HEK293 (cell line): ENCODE data around the gene IL9.

Experiments used
- CTCF ChIA-PET: fragments of 350-600 bp; formaldehyde crosslinking; extraction: SDS; loops from one replicate; lab custom pipeline; 2021; ENCODE audit warnings: antibody characterized with exemption; lab: Yijun Ruan, JAX
- POLR2A ChIA-PET: fragments of 300-600 bp; formaldehyde crosslinking; extraction: SDS; loops from one replicate; lab custom pipeline; 2020; ENCODE audit warnings: antibody characterized with exemption, inconsistent platforms; lab: Yijun Ruan, JAX
- H3K27ac ChIP-seq: fragments of 200-500 bp; sonication (Bioruptor generic); 2 replicates; pipeline ENCODE4 v1.5.1; 2014; ENCODE audit warnings: low read depth, low read length, control low read depth, inconsistent platforms; ENCODE audit errors: extremely low read depth
- H3K36me3 ChIP-seq, 2 experiments: fragments of 200-500 bp in 1 of 2; sonication (Bioruptor generic) in 1 of 2; 1 replicate in 1 of 2; 2 replicates in 1 of 2; pipeline ENCODE4 v1.5.1; 2014 to 2017; ENCODE audit warnings: inconsistent platforms in 2 of 2, low read length in 2 of 2; ENCODE audit not compliant: control insufficient read depth in 2 of 2, insufficient read depth in 1 of 2
- H3K4me1 ChIP-seq: fragments of 200-500 bp; sonication (Bioruptor generic); 2 replicates; pipeline ENCODE4 v1.5.1; 2014; ENCODE audit warnings: mild to moderate bottlenecking, low read length, inconsistent platforms; ENCODE audit not compliant: control insufficient read depth, insufficient read depth
- H3K4me3 ChIP-seq: 2 replicates; pipeline ENCODE4 v1.5.1; 2011; ENCODE audit warnings: low read depth, mild to moderate bottlenecking, control low read depth, low read length, moderate library complexity
- H3K9me3 ChIP-seq: fragments of 200-500 bp; sonication (Bioruptor generic); 2 replicates; pipeline ENCODE4 v1.5.1; 2014; ENCODE audit warnings: low read depth, low read length, inconsistent platforms; ENCODE audit not compliant: control insufficient read depth, insufficient read depth
- KLF17 ChIP-seq: fragments of 450-650 bp; formaldehyde crosslinking; IDR thresholded peaks from 2 replicates; pipeline ENCODE4 v1.5.1; 2016; ENCODE audit warnings: missing biosample characterization, missing genetic modification characterization
- TCF7L2 ChIP-seq: IDR thresholded peaks from 2 replicates; pipeline ENCODE4 v1.6.1; 2011; ENCODE audit warnings: low read depth, mild to moderate bottlenecking, inconsistent platforms, low read length, moderate library complexity, borderline replicate concordance
- ZBTB10 ChIP-seq: fragments of 450-650 bp; formaldehyde crosslinking; IDR thresholded peaks from 2 replicates; pipeline ENCODE4 v1.5.1; 2016; ENCODE audit warnings: missing biosample characterization, missing genetic modification characterization
- ZBTB48 ChIP-seq: fragments of 450-650 bp; formaldehyde crosslinking; IDR thresholded peaks from 2 replicates; pipeline ENCODE4 v1.5.1; 2016; ENCODE audit warnings: missing biosample characterization, missing genetic modification characterization
- ZNF148 ChIP-seq: fragments of 450-650 bp; formaldehyde crosslinking; IDR thresholded peaks from 2 replicates; pipeline ENCODE4 v1.5.0; 2017; ENCODE audit warnings: missing biosample characterization, missing genetic modification characterization, borderline replicate concordance
- ZNF214 ChIP-seq: fragments of 450-650 bp; formaldehyde crosslinking; IDR thresholded peaks from 2 replicates; pipeline ENCODE4 v1.5.1; 2017; ENCODE audit warnings: missing biosample characterization, mild to moderate bottlenecking, missing genetic modification characterization, borderline replicate concordance
- ZNF223 ChIP-seq: fragments of 450-650 bp; formaldehyde crosslinking; IDR thresholded peaks from 2 replicates; pipeline ENCODE4 v1.5.1; 2016; ENCODE audit warnings: missing biosample characterization, missing genetic modification characterization
- ZNF26 ChIP-seq: fragments of 450-650 bp; formaldehyde crosslinking; IDR thresholded peaks from 2 replicates; pipeline ENCODE4 v1.5.1; 2016; ENCODE audit warnings: missing biosample characterization, missing genetic modification characterization
- ZNF350 ChIP-seq: fragments of 450-650 bp; formaldehyde crosslinking; IDR thresholded peaks from 2 replicates; pipeline ENCODE4 v1.5.0; 2017; ENCODE audit warnings: missing biosample characterization, mild to moderate bottlenecking, missing genetic modification characterization
- ZNF366 ChIP-seq: fragments of 450-650 bp; formaldehyde crosslinking; conservative IDR thresholded peaks from 2 replicates; pipeline ENCODE4 v1.5.1; 2016; ENCODE audit warnings: missing biosample characterization, missing genetic modification characterization
- ZNF404 ChIP-seq: fragments of 450-650 bp; formaldehyde crosslinking; IDR thresholded peaks from 2 replicates; pipeline ENCODE4 v1.5.1; 2017; ENCODE audit warnings: missing biosample characterization, missing genetic modification characterization
- ZNF433 ChIP-seq: fragments of 450-650 bp; formaldehyde crosslinking; IDR thresholded peaks from 2 replicates; pipeline ENCODE4 v1.5.1; 2016; ENCODE audit warnings: missing biosample characterization, missing genetic modification characterization, low read depth
- ZNF514 ChIP-seq: fragments of 450-650 bp; formaldehyde crosslinking; IDR thresholded peaks from 2 replicates; pipeline ENCODE4 v1.5.1; 2016; ENCODE audit warnings: missing biosample characterization, missing genetic modification characterization
- ZNF585B ChIP-seq: fragments of 450-650 bp; formaldehyde crosslinking; IDR thresholded peaks from 2 replicates; pipeline ENCODE4 v1.5.1; 2016; ENCODE audit warnings: missing biosample characterization, missing genetic modification characterization
- ZNF610 ChIP-seq: fragments of 450-650 bp; formaldehyde crosslinking; IDR thresholded peaks from 2 replicates; pipeline ENCODE4 v1.5.1; 2016; ENCODE audit warnings: missing biosample characterization, missing genetic modification characterization, borderline replicate concordance
- ZNF629 ChIP-seq: fragments of 450-650 bp; formaldehyde crosslinking; IDR thresholded peaks from 2 replicates; pipeline ENCODE4 v1.5.1; 2017; ENCODE audit warnings: missing biosample characterization, missing genetic modification characterization
- ZXDB ChIP-seq: fragments of 450-650 bp; formaldehyde crosslinking; IDR thresholded peaks from 2 replicates; pipeline ENCODE4 v1.5.1; 2016; ENCODE audit warnings: missing biosample characterization, missing genetic modification characterization
- TF ChIP-seq, protein P1 (sequence below): fragments of 450-650 bp; formaldehyde crosslinking; IDR thresholded peaks from 2 replicates; pipeline ENCODE4 v1.5.1; 2016; ENCODE audit warnings: missing biosample characterization, missing genetic modification characterization, borderline replicate concordance
- TF ChIP-seq, protein P2 (sequence below): fragments of 450-650 bp; formaldehyde crosslinking; IDR thresholded peaks from 2 replicates; pipeline ENCODE4 v1.5.1; 2016; ENCODE audit warnings: missing biosample characterization, missing genetic modification characterization
- TF ChIP-seq, protein P3 (sequence below): fragments of 450-650 bp; formaldehyde crosslinking; IDR thresholded peaks from 2 replicates; pipeline ENCODE4 v1.5.1; 2017; ENCODE audit warnings: missing biosample characterization, missing genetic modification characterization

Gene IL9

GRCh38 chr5:135894789-135895188 lies 852 bp downstream of the IL9 start (continued):
- no peak for TF ChIP-seq ZNF629 (tag by site-specific recombination)
- no peak for TF ChIP-seq ZXDB (tag by site-specific recombination)
- no peak for TF ChIP-seq ZNF214 (tag by site-specific recombination)
- TF ChIP-seq, protein P1, sequence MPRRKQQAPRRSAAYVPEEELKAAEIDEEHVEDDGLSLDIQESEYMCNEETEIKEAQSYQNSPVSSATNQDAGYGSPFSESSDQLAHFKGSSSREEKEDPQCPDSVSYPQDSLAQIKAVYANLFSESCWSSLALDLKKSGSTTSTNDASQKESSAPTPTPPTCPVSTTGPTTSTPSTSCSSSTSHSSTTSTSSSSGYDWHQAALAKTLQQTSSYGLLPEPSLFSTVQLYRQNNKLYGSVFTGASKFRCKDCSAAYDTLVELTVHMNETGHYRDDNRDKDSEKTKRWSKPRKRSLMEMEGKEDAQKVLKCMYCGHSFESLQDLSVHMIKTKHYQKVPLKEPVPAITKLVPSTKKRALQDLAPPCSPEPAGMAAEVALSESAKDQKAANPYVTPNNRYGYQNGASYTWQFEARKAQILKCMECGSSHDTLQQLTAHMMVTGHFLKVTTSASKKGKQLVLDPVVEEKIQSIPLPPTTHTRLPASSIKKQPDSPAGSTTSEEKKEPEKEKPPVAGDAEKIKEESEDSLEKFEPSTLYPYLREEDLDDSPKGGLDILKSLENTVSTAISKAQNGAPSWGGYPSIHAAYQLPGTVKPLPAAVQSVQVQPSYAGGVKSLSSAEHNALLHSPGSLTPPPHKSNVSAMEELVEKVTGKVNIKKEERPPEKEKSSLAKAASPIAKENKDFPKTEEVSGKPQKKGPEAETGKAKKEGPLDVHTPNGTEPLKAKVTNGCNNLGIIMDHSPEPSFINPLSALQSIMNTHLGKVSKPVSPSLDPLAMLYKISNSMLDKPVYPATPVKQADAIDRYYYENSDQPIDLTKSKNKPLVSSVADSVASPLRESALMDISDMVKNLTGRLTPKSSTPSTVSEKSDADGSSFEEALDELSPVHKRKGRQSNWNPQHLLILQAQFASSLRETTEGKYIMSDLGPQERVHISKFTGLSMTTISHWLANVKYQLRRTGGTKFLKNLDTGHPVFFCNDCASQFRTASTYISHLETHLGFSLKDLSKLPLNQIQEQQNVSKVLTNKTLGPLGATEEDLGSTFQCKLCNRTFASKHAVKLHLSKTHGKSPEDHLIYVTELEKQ (tag by site-specific recombination) = no peak
- no peak for TF ChIP-seq ZNF610 (tag by site-specific recombination)

GRCh38 chr5:135894276-135894675 lies 1.4 kb downstream of the IL9 start:
- CTCF ChIA-PET = interaction anchor here (0.9 to 8.1 kb wide), 6 partner anchors 11 to 342 kb away, joined by 3 to 66 read pairs (median 4); no protein-coding TSS in a partner anchor
- POLR2A ChIA-PET = interaction anchor here (1.9 kb wide), 1 partner anchor 238 kb away, joined by 4 read pairs; the partner anchor contains the start of gene SMAD5
- H3K9me3 ChIP-seq = no peaks in the 10 kb centered on the region
- TF ChIP-seq, protein P2, sequence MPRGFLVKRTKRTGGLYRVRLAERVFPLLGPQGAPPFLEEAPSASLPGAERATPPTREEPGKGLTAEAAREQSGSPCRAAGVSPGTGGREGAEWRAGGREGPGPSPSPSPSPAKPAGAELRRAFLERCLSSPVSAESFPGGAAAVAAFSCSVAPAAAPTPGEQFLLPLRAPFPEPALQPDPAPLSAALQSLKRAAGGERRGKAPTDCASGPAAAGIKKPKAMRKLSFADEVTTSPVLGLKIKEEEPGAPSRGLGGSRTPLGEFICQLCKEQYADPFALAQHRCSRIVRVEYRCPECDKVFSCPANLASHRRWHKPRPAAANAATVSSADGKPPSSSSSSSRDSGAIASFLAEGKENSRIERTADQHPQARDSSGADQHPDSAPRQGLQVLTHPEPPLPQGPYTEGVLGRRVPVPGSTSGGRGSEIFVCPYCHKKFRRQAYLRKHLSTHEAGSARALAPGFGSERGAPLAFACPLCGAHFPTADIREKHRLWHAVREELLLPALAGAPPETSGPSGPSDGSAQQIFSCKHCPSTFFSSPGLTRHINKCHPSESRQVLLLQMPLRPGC = no peak
- TF ChIP-seq ZNF433 (tag by site-specific recombination) (no peak), ZNF26 (tag by site-specific recombination) (no peak), TCF7L2 (no peak), ZNF404 (tag by site-specific recombination) (no peak), ZNF514 (tag by site-specific recombination) (no peak), ZBTB48 (tag by site-specific recombination) (no peak), KLF17 (tag by site-specific recombination) (no peak), ZNF585B (tag by site-specific recombination) (no peak), ZBTB10 (tag by site-specific recombination) (no peak), ZNF223 (tag by site-specific recombination) (no peak), ZNF366 (tag by site-specific recombination) (no peak), ZNF148 (tag by site-specific recombination) (no peak), ZNF350 (tag by site-specific recombination) (no peak)
- TF ChIP-seq, protein P3, sequence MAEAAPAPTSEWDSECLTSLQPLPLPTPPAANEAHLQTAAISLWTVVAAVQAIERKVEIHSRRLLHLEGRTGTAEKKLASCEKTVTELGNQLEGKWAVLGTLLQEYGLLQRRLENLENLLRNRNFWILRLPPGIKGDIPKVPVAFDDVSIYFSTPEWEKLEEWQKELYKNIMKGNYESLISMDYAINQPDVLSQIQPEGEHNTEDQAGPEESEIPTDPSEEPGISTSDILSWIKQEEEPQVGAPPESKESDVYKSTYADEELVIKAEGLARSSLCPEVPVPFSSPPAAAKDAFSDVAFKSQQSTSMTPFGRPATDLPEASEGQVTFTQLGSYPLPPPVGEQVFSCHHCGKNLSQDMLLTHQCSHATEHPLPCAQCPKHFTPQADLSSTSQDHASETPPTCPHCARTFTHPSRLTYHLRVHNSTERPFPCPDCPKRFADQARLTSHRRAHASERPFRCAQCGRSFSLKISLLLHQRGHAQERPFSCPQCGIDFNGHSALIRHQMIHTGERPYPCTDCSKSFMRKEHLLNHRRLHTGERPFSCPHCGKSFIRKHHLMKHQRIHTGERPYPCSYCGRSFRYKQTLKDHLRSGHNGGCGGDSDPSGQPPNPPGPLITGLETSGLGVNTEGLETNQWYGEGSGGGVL (tag by site-specific recombination) = no peak

More at GRCh38 chr5:135894276-135894675, 1.4 kb downstream of the IL9 start:
- no peak overlapping the region for H3K4me3 ChIP-seq
- no peaks in the 10 kb centered on the region for H3K36me3 ChIP-seq
- H3K4me1 ChIP-seq = peaks cover 25% of the 10 kb centered on the region
- no peak overlapping the region for H3K27ac ChIP-seq
